ENCODE results near the gene PTPRG. TPM values are rescaled to one million over a fixed set of nuclear protein-coding genes. Genes with fewer than 3 reads are reported as not detected.

Gene PTPRG
- total and polyA plus RNA-seq, 2 donors (not counting 3 experiments of a cell fraction or from before 2014, with no cell fraction given): 8.9 to 39.1 TPM

DNA sequence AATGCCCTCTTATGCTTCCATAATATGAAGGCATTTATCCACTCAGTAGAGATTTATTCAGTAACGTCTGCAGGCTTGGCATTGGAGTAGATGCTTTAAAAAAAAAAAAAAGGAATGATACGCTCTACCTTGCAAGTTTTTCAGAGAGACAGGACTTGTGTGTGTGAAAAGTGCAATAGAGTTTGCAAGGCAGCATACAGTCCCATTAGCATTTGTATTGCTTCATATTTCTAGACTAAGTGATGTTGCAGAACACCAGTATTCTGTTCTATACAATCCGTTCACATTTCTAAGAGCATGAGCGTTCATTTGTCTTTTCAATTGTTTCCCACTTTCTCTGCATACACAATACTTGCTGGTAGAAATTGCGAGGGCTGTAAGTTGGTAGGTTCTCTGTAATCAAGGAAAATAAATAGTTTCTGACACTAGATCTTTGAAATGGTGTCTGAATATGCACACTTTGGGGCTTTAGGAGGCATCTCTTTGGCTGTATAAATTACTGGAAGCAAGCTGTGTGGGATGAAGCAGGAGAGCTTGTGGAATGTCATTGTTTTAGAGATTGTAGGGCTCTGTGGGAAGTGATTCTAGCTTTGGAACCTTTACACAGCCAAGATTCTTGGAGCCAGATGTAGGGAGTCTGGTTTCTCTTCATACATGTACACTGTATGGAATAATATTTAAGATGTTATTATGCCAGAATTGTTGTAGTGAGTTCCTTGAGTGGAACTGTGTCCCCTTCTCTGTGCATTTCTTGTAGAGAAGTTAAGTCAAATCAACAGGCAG lies 549.3 kb downstream of the PTPRG start:
- no peak for FAIRE-seq
- Histone ChIP-seq H3K36me3 (ENCODE audit: control insufficient read depth in 2 of 2, extremely low read depth in 1 of 2, insufficient read depth in 2 of 2, low read length in 2 of 2) (no peaks in the 10 kb centered on the region), H4K20me1 (replicated peaks; ENCODE audit: control insufficient read depth, extremely low read depth, insufficient read depth, low read length) (no peaks in the 10 kb centered on the region), H3K9me1 (replicated peaks; ENCODE audit: control insufficient read depth, extremely low read depth, insufficient read depth, low read length) (no peaks in the 10 kb centered on the region), H3K79me2 (ENCODE audit: control insufficient read depth, insufficient read depth, low read length) (no peaks in the 10 kb centered on the region), H3K27ac (ENCODE audit: insufficient read depth, low read depth, low read length) (no peak overlapping the region), H2AFZ (ENCODE audit: low read depth, low read length) (no peak overlapping the region), H3K9me3 (replicated peaks; ENCODE audit: control insufficient read depth, insufficient read depth, low read length) (no peaks in the 10 kb centered on the region), H3K9ac (replicated peaks; ENCODE audit: extremely low read depth, insufficient read depth, low read length) (no peak overlapping the region), H3K4me1 (ENCODE audit: control insufficient read depth, extremely low read depth, insufficient read depth, low read length) (no peaks in the 10 kb centered on the region), H3K4me2 (ENCODE audit: insufficient read depth, low read length) (no peak overlapping the region), H3K4me3 (replicated peaks in 1 of 3; ENCODE audit: insufficient read depth in 1 of 3, low read depth in 1 of 3, low read length in 3 of 3) (no peak overlapping the region), H3K27me3 (ENCODE audit: control insufficient read depth in 2 of 2, insufficient read depth in 2 of 2, low read length in 2 of 2) (no peaks in the 10 kb centered on the region)
- POLR2A ChIA-PET: no interaction called here
- intact Hi-C loops (cut with micrococcal nuclease): no loop called here
- no peak for TF ChIP-seq POLR2A (IDR thresholded peaks at IDR 0.05; ENCODE audit: low read depth, low read length)
- no peak for TF ChIP-seq GATA2 (IDR thresholded peaks at IDR 0.05; ENCODE audit: insufficient read depth, insufficient read length, low read depth, low read length)
- TF ChIP-seq, protein P1, sequence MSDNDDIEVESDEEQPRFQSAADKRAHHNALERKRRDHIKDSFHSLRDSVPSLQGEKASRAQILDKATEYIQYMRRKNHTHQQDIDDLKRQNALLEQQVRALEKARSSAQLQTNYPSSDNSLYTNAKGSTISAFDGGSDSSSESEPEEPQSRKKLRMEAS (IDR thresholded peaks at IDR 0.05; ENCODE audit: insufficient read depth, insufficient read length): no peak
- no peak for TF ChIP-seq POLR2AphosphoS5 (IDR thresholded peaks at IDR 0.05; ENCODE audit: insufficient read depth, low read depth, low read length)
- TF ChIP-seq FOS (IDR thresholded peaks at IDR 0.05; ENCODE audit: borderline replicate concordance, insufficient read depth, low read length): no peak
- TF ChIP-seq, protein P2, sequence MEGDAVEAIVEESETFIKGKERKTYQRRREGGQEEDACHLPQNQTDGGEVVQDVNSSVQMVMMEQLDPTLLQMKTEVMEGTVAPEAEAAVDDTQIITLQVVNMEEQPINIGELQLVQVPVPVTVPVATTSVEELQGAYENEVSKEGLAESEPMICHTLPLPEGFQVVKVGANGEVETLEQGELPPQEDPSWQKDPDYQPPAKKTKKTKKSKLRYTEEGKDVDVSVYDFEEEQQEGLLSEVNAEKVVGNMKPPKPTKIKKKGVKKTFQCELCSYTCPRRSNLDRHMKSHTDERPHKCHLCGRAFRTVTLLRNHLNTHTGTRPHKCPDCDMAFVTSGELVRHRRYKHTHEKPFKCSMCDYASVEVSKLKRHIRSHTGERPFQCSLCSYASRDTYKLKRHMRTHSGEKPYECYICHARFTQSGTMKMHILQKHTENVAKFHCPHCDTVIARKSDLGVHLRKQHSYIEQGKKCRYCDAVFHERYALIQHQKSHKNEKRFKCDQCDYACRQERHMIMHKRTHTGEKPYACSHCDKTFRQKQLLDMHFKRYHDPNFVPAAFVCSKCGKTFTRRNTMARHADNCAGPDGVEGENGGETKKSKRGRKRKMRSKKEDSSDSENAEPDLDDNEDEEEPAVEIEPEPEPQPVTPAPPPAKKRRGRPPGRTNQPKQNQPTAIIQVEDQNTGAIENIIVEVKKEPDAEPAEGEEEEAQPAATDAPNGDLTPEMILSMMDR (IDR thresholded peaks at IDR 0.05; ENCODE audit: extremely low read depth in 1 of 2, insufficient read depth in 1 of 2, low read depth in 1 of 2, low read length in 2 of 2): no peak
- TF ChIP-seq JUN (IDR thresholded peaks at IDR 0.05; ENCODE audit: borderline replicate concordance, insufficient read depth, insufficient read length, low read depth): no peak
- TF ChIP-seq EZH2 (IDR thresholded peaks at IDR 0.05; ENCODE audit: borderline replicate concordance, low read depth, low read length, severe bottlenecking): no peak
- no peak for TF ChIP-seq MYC (IDR thresholded peaks at IDR 0.05; ENCODE audit: low read depth, low read length)
- BruUV-seq (replicated peaks): no TSS peak
- dilution Hi-C loops (cut with MboI; ENCODE audit: extremely low pct_ligation_motif_present, low sequenced_read_pairs): no loop called here
- CTCF ChIA-PET: interaction anchor here (1.5 to 2.5 kb wide), 2 partner anchors 12 to 78 kb away, joined by 3 to 8 read pairs; no protein-coding TSS in a partner anchor
- no peak for DNase-seq (ENCODE audit: low read depth, low spot score)
